ENCODE results near the gene ACSS1. TPM values are rescaled to one million over a fixed set of nuclear protein-coding genes. Genes with fewer than 3 reads are reported as not detected.

The ACSS1 gene
- total RNA-seq, 2 experiments from 2014 or later: 22.9 to 23.9 TPM

Other genes starting within 250 kb of the ACSS1 start
- gene CST7, start 108.9 kb downstream of the ACSS1 start, total RNA-seq: 100 to 1,000 TPM; 163 to 170 TPM
- gene APMAP, start 65.4 kb downstream of the ACSS1 start, total RNA-seq: 10 to 100 TPM; 73.5 to 75.8 TPM
- not detected for gene VSX1, start 24.0 kb upstream of the ACSS1 start, total RNA-seq
- gene ENTPD6, start 137.6 kb upstream of the ACSS1 start, total RNA-seq: 10 to 100 TPM; 45.3 to 49.6 TPM
- gene PYGB, start 189.9 kb upstream of the ACSS1 start, total RNA-seq: 10 to 100 TPM; 37.2 to 39.8 TPM